OCI-LY7 (cell line): ENCODE results near the gene SCN4A. TPM values are rescaled to one million over a fixed set of nuclear protein-coding genes. Genes with fewer than 3 reads are reported as not detected.

Source experiments
- BruUV-seq: library from RNA; stranded (reverse); fragments of 400-500 nt; replicated peaks from 2 replicates; lab custom pipeline; 2021; lab: Mats Ljungman, UMichigan
- CTCF ChIA-PET: fragments of 300-600 bp; sonication (Branson Sonifier 250); formaldehyde crosslinking; loops from one replicate; lab custom pipeline; 2022; ENCODE audit warnings: antibody characterized with exemption; ENCODE audit not compliant: unreplicated experiment; lab: Charles Lee
- POLR2A ChIA-PET: fragments of 300-600 bp; sonication (Branson Sonifier 250); formaldehyde crosslinking; loops from one replicate; lab custom pipeline; 2022; ENCODE audit warnings: antibody characterized with exemption; lab: Charles Lee
- DNase-seq: peaks from one replicate; pipeline ENCODE4 v3.0.0-alpha.2; 2015; ENCODE audit warnings: low spot score
- H2AFZ ChIP-seq: fragments of 200-600 bp; sonication (generic), shearing (Covaris generic); 2 replicates; pipeline ENCODE4 v1.6.1; 2014; ENCODE audit warnings: mild to moderate bottlenecking, antibody characterized with exemption, low read length, moderate library complexity
- H3K27ac ChIP-seq: fragments of 200-600 bp; sonication (generic); 2 replicates; pipeline ENCODE4 v1.5.1; 2014; ENCODE audit warnings: mixed run types, low read depth, mild to moderate bottlenecking, moderate library complexity, low read length, inconsistent platforms; ENCODE audit not compliant: poor library complexity, severe bottlenecking
- H3K36me3 ChIP-seq: fragments of 200-600 bp; sonication (generic); 2 replicates; pipeline ENCODE4 v1.6.1; 2014; ENCODE audit warnings: mild to moderate bottlenecking, antibody characterized with exemption, low read length, moderate library complexity, mixed read lengths; ENCODE audit not compliant: insufficient read depth
- H3K4me1 ChIP-seq: fragments of 200-600 bp; sonication (generic); 2 replicates; pipeline ENCODE4 v1.5.1; 2014; ENCODE audit warnings: mild to moderate bottlenecking, low read length; ENCODE audit not compliant: insufficient read depth, poor library complexity, severe bottlenecking
- H3K4me2 ChIP-seq: fragments of 200-600 bp; sonication (generic); 2 replicates; pipeline ENCODE4 v1.6.1; 2014; ENCODE audit warnings: mild to moderate bottlenecking, low read length
- H3K4me3 ChIP-seq: fragments of 200-600 bp; sonication (generic); 2 replicates; pipeline ENCODE4 v1.5.1; 2014; ENCODE audit warnings: mild to moderate bottlenecking, low read depth, low read length; ENCODE audit not compliant: poor library complexity, severe bottlenecking
- H3K79me2 ChIP-seq: fragments of 200-600 bp; sonication (generic); 2 replicates; pipeline ENCODE4 v1.6.1; 2016; ENCODE audit warnings: low read depth, mild to moderate bottlenecking, low read length, moderate library complexity, mixed read lengths; ENCODE audit not compliant: insufficient read depth
- H3K9me2 ChIP-seq: fragments of 200-600 bp; sonication (generic); 2 replicates; pipeline ENCODE4 v1.6.1; 2016; ENCODE audit warnings: mild to moderate bottlenecking, low read length, mixed read lengths; ENCODE audit not compliant: insufficient read depth
- H3K9me3 ChIP-seq: fragments of 200-600 bp; sonication (generic); 2 replicates; pipeline ENCODE4 v1.6.1; 2014; ENCODE audit warnings: mild to moderate bottlenecking, mixed run types, low read length, mixed read lengths
- H4K20me1 ChIP-seq: fragments of 200-600 bp; sonication (generic); 2 replicates; pipeline ENCODE4 v1.6.1; 2014; ENCODE audit warnings: mild to moderate bottlenecking, antibody characterized with exemption, low read length, moderate library complexity, mixed read lengths; ENCODE audit not compliant: insufficient read depth
- CTCF ChIP-seq: fragments of 200-600 bp; sonication (generic); conservative IDR thresholded peaks from 2 replicates; pipeline ENCODE4 v1.5.1; 2014; ENCODE audit warnings: mild to moderate bottlenecking, antibody characterized with exemption, low read length, moderate library complexity, mixed read lengths
- EZH2phosphoT487 ChIP-seq: fragments of 200-600 bp; sonication (generic); IDR thresholded peaks from 2 replicates; pipeline ENCODE4 v1.6.1; 2018; ENCODE audit warnings: low read depth, borderline replicate concordance, mild to moderate bottlenecking, mixed run types, antibody characterized with exemption, low read length, moderate library complexity, mixed read lengths
- intact Hi-C: fragments of 100-400 bp; cut with micrococcal nuclease; formaldehyde crosslinking; loops from one replicate; pipeline ENCODE4 v1.10.0; 2022; ENCODE audit not compliant: unreplicated experiment
- total RNA-seq, 2 experiments: library from RNA; depleted of rRNA in 1 of 2; stranded (reverse); fragments of >200 nt in 1 of 2; shearing (Covaris generic) in 1 of 2; gene quantifications; 2 replicates each; pipeline ENCODE4 v1.2.3, GENCODE V29; 2014 to 2022

SCN4A gene
- total RNA-seq, 2 experiments from 2014 or later = 6.4 to 9.0 TPM

- no peaks in the 10 kb centered on the region for H3K9me3 ChIP-seq
- no peak for DNase-seq
- peaks cover 11% of the 10 kb centered on the region; the same call in 1 of the 2 replicates for H3K79me2 ChIP-seq
- POLR2A ChIA-PET = interaction anchor here (1.4 kb wide), 1 partner anchor 8 kb away, joined by 5 read pairs; no protein-coding TSS in a partner anchor
- no peaks in the 10 kb centered on the region; the same call in 1 of the 2 replicates for H3K36me3 ChIP-seq
- TF ChIP-seq EZH2phosphoT487 (no peak), CTCF (no peak)
- BruUV-seq = no TSS peak
- peaks cover 73% of the 10 kb centered on the region for H3K4me1 ChIP-seq
- H3K4me2 ChIP-seq = 0 out of 2 replicates have a peak overlapping the region, but pooled peaks have one; percentile 33
- H3K27ac ChIP-seq = no peak overlapping the region
- no peak overlapping the region for H2AFZ ChIP-seq
- CTCF ChIA-PET = interaction anchor here (1.0 kb wide), 1 partner anchor 9 kb away, joined by 3 read pairs; no protein-coding TSS in a partner anchor
- H3K9me2 ChIP-seq = no peaks in the 10 kb centered on the region
- H3K4me3 ChIP-seq = no peak overlapping the region
- intact Hi-C loops = no loop called here
- no peaks in the 10 kb centered on the region for H4K20me1 ChIP-seq
Observed at GRCh38 chr17:63937920-63938319, 34.8 kb downstream of the SCN4A start.

- ChIA-PET POLR2A (interaction anchor here (0.6 to 1.4 kb wide), 4 partner anchors 9 to 84 kb away, joined by 3 to 7 read pairs (median 4); no protein-coding TSS in a partner anchor), CTCF (no interaction called here)
- peak overlapping the region; percentile 32 for H3K27ac ChIP-seq
- no peaks in the 10 kb centered on the region for H3K9me3 ChIP-seq
- H3K4me1 ChIP-seq = peaks cover 77% of the 10 kb centered on the region
- no peaks in the 10 kb centered on the region; the same call in 1 of the 2 replicates for H3K36me3 ChIP-seq
- BruUV-seq = no TSS peak
- no peaks in the 10 kb centered on the region for H4K20me1 ChIP-seq
- H3K79me2 ChIP-seq = peaks cover 17% of the 10 kb centered on the region; the same call in 1 of the 2 replicates
- H3K4me2 ChIP-seq = peak overlapping the region; percentile 33
- intact Hi-C loops = no loop called here
- DNase-seq = no peak
- no peak overlapping the region for H2AFZ ChIP-seq
- TF ChIP-seq CTCF = peak; percentile 51
- TF ChIP-seq EZH2phosphoT487 = no peak
- no peak overlapping the region for H3K4me3 ChIP-seq
- H3K9me2 ChIP-seq = no peaks in the 10 kb centered on the region
Observed at GRCh38 chr17:63937319-63937718, 35.4 kb downstream of the SCN4A start.
